Neural cell (in vitro differentiated cells): ENCODE results near the gene RDH13. TPM values are rescaled to one million over a fixed set of nuclear protein-coding genes. Genes with fewer than 3 reads are reported as not detected.

Experiments used
- H2AFZ ChIP-seq: fragments of 200-600, 300-800 bp; sonication (generic), shearing (Covaris generic); 2 replicates; pipeline ENCODE4 v1.6.0; 2014; ENCODE audit warnings: low read depth, mild to moderate bottlenecking, antibody characterized with exemption, low read length, moderate library complexity
- H3F3A ChIP-seq: fragments of 200-600 bp; shearing (Covaris generic); 2 replicates; pipeline ENCODE4 v1.6.1; 2016; ENCODE audit warnings: mild to moderate bottlenecking, moderate library complexity, mixed read lengths, antibody characterized with exemption, low read length; ENCODE audit not compliant: insufficient read depth, poor library complexity, severe bottlenecking
- H3K27ac ChIP-seq: fragments of 200-600, 300-800 bp; sonication (generic), shearing (Covaris generic); 2 replicates; pipeline ENCODE4 v1.5.1; 2014; ENCODE audit warnings: mild to moderate bottlenecking, low read length, moderate library complexity
- H3K27me3 ChIP-seq: fragments of 300-800, 200-600 bp; sonication (generic), shearing (Covaris generic); 2 replicates; pipeline ENCODE4 v1.6.0; 2014; ENCODE audit warnings: mild to moderate bottlenecking, low read depth, low read length, moderate library complexity; ENCODE audit not compliant: insufficient read depth
- H3K36me3 ChIP-seq: fragments of 300-800, 200-600 bp; sonication (generic), shearing (Covaris generic); 2 replicates; pipeline ENCODE4 v1.5.1; 2014; ENCODE audit warnings: mild to moderate bottlenecking, antibody characterized with exemption, low read length, moderate library complexity; ENCODE audit not compliant: insufficient read depth
- H3K4me2 ChIP-seq: fragments of 300-800, 200-600 bp; sonication (generic), shearing (Covaris generic); 2 replicates; pipeline ENCODE4 v1.6.0; 2014; ENCODE audit warnings: mild to moderate bottlenecking, low read length
- H3K4me3 ChIP-seq: fragments of 300-800, 200-600 bp; sonication (generic), shearing (Covaris generic); 2 replicates; pipeline ENCODE4 v1.5.1; 2014; ENCODE audit warnings: mild to moderate bottlenecking, low read length, moderate library complexity
- H3K79me2 ChIP-seq: fragments of 200-600 bp; shearing (Covaris generic); replicated peaks from 2 replicates; pipeline ENCODE4 v1.6.0; 2014; ENCODE audit warnings: mild to moderate bottlenecking, low read length, moderate library complexity; ENCODE audit not compliant: insufficient read depth
- H3K9ac ChIP-seq: fragments of 300-800, 200-600 bp; sonication (generic), shearing (Covaris generic); 2 replicates; pipeline ENCODE4 v1.6.1; 2016; ENCODE audit warnings: mild to moderate bottlenecking, low read length, mixed read lengths
- H3K9me2 ChIP-seq: fragments of 200-600 bp; shearing (Covaris generic); 2 replicates; pipeline ENCODE4 v1.6.1; 2016; ENCODE audit warnings: mild to moderate bottlenecking, low read length, mixed read lengths; ENCODE audit not compliant: insufficient read depth
- H3K9me3 ChIP-seq: fragments of 200-600, 300-800 bp; sonication (generic), shearing (Covaris generic); 2 replicates; pipeline ENCODE4 v1.6.1; 2016; ENCODE audit warnings: mild to moderate bottlenecking, mixed run types, low read length, moderate library complexity, mixed read lengths
- H4K20me1 ChIP-seq: fragments of 200-600 bp; shearing (Covaris generic); 2 replicates; pipeline ENCODE4 v1.6.1; 2016; ENCODE audit warnings: mild to moderate bottlenecking, mixed run types; ENCODE audit not compliant: insufficient read depth
- CTCF ChIP-seq: fragments of 450-650 bp; IDR thresholded peaks from 2 replicates; pipeline ENCODE4 v1.5.1; 2014; ENCODE audit warnings: antibody characterized with exemption, mild to moderate bottlenecking, moderate library complexity; ENCODE audit not compliant: poor library complexity, severe bottlenecking
- EP300 ChIP-seq: fragments of 450-650 bp; conservative IDR thresholded peaks from 2 replicates; pipeline ENCODE4 v1.6.1; 2014; ENCODE audit warnings: antibody characterized with exemption, mild to moderate bottlenecking, moderate library complexity; ENCODE audit not compliant: poor library complexity, severe bottlenecking
- EZH2 ChIP-seq: fragments of 200-600, 300-800 bp; shearing (Covaris generic), sonication (generic); IDR thresholded peaks from 2 replicates; pipeline ENCODE4 v1.6.1; 2014; ENCODE audit warnings: antibody characterized with exemption, low read length, borderline replicate concordance, mild to moderate bottlenecking; ENCODE audit not compliant: insufficient read depth, poor library complexity, severe bottlenecking
- MXI1 ChIP-seq: fragments of 450-650 bp; conservative IDR thresholded peaks from 2 replicates; pipeline ENCODE4 v1.6.1; 2014; ENCODE audit warnings: antibody characterized with exemption, mild to moderate bottlenecking; ENCODE audit not compliant: poor library complexity, severe bottlenecking
- POLR2AphosphoS5 ChIP-seq: IDR thresholded peaks from 2 replicates; pipeline ENCODE4 v1.6.1; 2012
- RAD21 ChIP-seq: fragments of 450-650 bp; conservative IDR thresholded peaks from 2 replicates; pipeline ENCODE4 v1.6.1; 2014; ENCODE audit warnings: antibody characterized with exemption, mild to moderate bottlenecking, moderate library complexity
- REST ChIP-seq: IDR thresholded peaks from 2 replicates; pipeline ENCODE4 v1.6.1; 2012; ENCODE audit warnings: borderline replicate concordance
- SMC3 ChIP-seq: fragments of 450-650 bp; conservative IDR thresholded peaks from 2 replicates; pipeline ENCODE4 v1.6.1; 2014; ENCODE audit warnings: antibody characterized with exemption, mild to moderate bottlenecking, moderate library complexity; ENCODE audit not compliant: poor library complexity
- TAF1 ChIP-seq: IDR thresholded peaks from 2 replicates; pipeline ENCODE4 v1.6.1; 2012; ENCODE audit warnings: low read depth
- polyA plus RNA-seq: library from polyadenylated mRNA; depleted of rRNA; stranded (reverse); fragments of >200 nt; gene quantifications from 2 replicates; pipeline ENCODE4 v1.2.3, GENCODE V29; 2014

Gene RDH13
- polyA plus RNA-seq, 1 donor from 2014 or later: 9.8 TPM

DNA sequence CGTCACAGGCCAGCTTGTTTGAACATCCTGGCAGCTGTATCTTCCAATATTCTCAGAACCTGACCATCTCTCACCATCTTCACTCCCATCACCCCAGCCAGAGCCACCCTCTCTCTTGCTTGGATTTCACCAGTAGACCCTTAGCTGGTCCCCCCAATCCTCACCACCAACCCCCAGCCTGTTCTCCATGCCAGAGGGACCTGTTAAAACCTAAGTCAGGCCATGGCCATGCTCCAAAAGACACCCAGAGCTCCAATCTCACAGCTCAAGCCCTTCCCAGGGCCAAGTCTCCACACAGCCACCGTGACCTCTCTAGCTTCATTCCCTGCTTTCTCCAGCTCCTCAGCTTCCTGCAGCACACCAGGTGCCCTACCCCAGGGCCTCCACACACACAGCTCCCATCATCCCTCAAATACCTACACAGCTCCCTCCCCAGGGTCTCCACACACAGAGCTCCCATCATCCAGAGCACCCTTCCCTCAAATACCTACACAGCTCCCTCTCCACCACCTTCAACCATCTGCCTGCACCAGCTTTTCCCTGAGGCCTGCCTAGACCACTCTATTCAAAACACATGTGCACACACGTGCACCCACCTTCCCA is 26.5 kb upstream of the RDH13 start:
- H3K9me2 ChIP-seq: no peaks in the 10 kb centered on the region
- TF ChIP-seq POLR2AphosphoS5 (no peak), EP300 (no peak), CTCF (no peak), EZH2 (no peak), TAF1 (no peak), RAD21 (no peak), REST (no peak), SMC3 (no peak), MXI1 (no peak)
- H2AFZ ChIP-seq: no peak overlapping the region
- H4K20me1 ChIP-seq: no peaks in the 10 kb centered on the region
- no peak overlapping the region for H3K9ac ChIP-seq
- no peaks in the 10 kb centered on the region for H3K27me3 ChIP-seq
- no peak overlapping the region for H3K4me2 ChIP-seq
- H3F3A ChIP-seq: no peaks in the 10 kb centered on the region
- H3K79me2 ChIP-seq: peaks cover 3% of the 10 kb centered on the region
- no peak overlapping the region for H3K27ac ChIP-seq
- H3K9me3 ChIP-seq: no peaks in the 10 kb centered on the region
- H3K36me3 ChIP-seq: no peaks in the 10 kb centered on the region
- H3K4me3 ChIP-seq: no peak overlapping the region

- Histone ChIP-seq H4K20me1 (no peaks in the 10 kb centered on the region), H3K4me2 (peak overlapping the region; percentile 63), H3K9me2 (no peaks in the 10 kb centered on the region), H3K9ac (peak overlapping the region; percentile 78), H3K9me3 (no peaks in the 10 kb centered on the region), H3K36me3 (no peaks in the 10 kb centered on the region), H3K27me3 (no peaks in the 10 kb centered on the region), H3K27ac (peak overlapping the region; percentile 3), H3K79me2 (peaks cover 3% of the 10 kb centered on the region), H3K4me3 (peak overlapping the region; percentile 90), H2AFZ (no peak overlapping the region), H3F3A (no peaks in the 10 kb centered on the region)
- TF ChIP-seq POLR2AphosphoS5: no peak
- no peak for TF ChIP-seq SMC3
- peak; percentile 61 for TF ChIP-seq CTCF
These were observed 25.8 kb upstream of the RDH13 start for GRCh38 chr19:55088543-55089341.
